ENCODE data around the gene BNC2.

GRCh38 chr9:16496908-16497307 is 373.6 kb downstream of the BNC2 start:
- TF ChIP-seq CTCF (IDR thresholded peaks at IDR 0.05; ENCODE audit: low read length) = no peak
- TF ChIP-seq EZH2 (IDR thresholded peaks at IDR 0.05; ENCODE audit: borderline replicate concordance, low read length) = no peak
